Neuronal stem cell (in vitro differentiated cells): Measurements from ENCODE around the gene HSPB8.

Experiments used
- DNase-seq: peaks from one replicate; pipeline ENCODE4 v3.0.0-alpha.2; 2013; ENCODE audit warnings: low spot score
- H2AFZ ChIP-seq: one replicate; pipeline ENCODE4 v1.6.1; 2013; ENCODE audit warnings: mild to moderate bottlenecking, low read length, inconsistent platforms
- H2AK5ac ChIP-seq: 2 replicates; pipeline ENCODE4 v1.6.1; 2013; ENCODE audit warnings: low read depth, mild to moderate bottlenecking, inconsistent platforms, low read length, moderate library complexity, mixed read lengths
- H2BK120ac ChIP-seq: 2 replicates; pipeline ENCODE4 v1.6.1; 2013; ENCODE audit warnings: low read depth, mild to moderate bottlenecking, inconsistent platforms, low read length, moderate library complexity, mixed read lengths
- H2BK12ac ChIP-seq: one replicate; pipeline ENCODE4 v1.6.1; 2013; ENCODE audit warnings: low read length, inconsistent platforms
- H2BK15ac ChIP-seq: 2 replicates; pipeline ENCODE4 v1.6.1; 2013; ENCODE audit warnings: mild to moderate bottlenecking, low read length, inconsistent platforms, mixed read lengths
- H2BK5ac ChIP-seq: one replicate; pipeline ENCODE4 v1.6.1; 2013; ENCODE audit warnings: inconsistent platforms, mild to moderate bottlenecking, low read length, moderate library complexity
- H3K14ac ChIP-seq: one replicate; pipeline ENCODE4 v1.6.1; 2013; ENCODE audit warnings: low read length, inconsistent platforms
- H3K18ac ChIP-seq: 2 replicates; pipeline ENCODE4 v1.6.1; 2013; ENCODE audit warnings: low read length, inconsistent platforms
- H3K23ac ChIP-seq: 2 replicates; pipeline ENCODE4 v1.6.1; 2013; ENCODE audit warnings: low read depth, mild to moderate bottlenecking, mixed read lengths, low read length, inconsistent platforms; ENCODE audit not compliant: poor library complexity
- H3K27ac ChIP-seq: replicated peaks from 3 replicates; pipeline ENCODE4 v1.5.1; 2013; ENCODE audit warnings: low read length, inconsistent platforms
- H3K27me3 ChIP-seq, 3 experiments: 2 replicates each; pipeline ENCODE4 v1.6.1; 2013; ENCODE audit warnings: low read length in 3 of 3, mild to moderate bottlenecking in 2 of 3, inconsistent platforms in 1 of 3, low read depth in 1 of 3, mixed read lengths in 1 of 3, moderate library complexity in 1 of 3; ENCODE audit not compliant: control insufficient read depth in 3 of 3, insufficient read depth in 3 of 3
- H3K36me3 ChIP-seq, 2 donors: replicated peaks in 1 of 2; 2 replicates each; pipeline ENCODE4 v1.6.1; 2013; ENCODE audit warnings: low read length in 2 of 2; ENCODE audit not compliant: control insufficient read depth in 2 of 2, insufficient read depth in 2 of 2
- H3K4ac ChIP-seq: 2 replicates; pipeline ENCODE4 v1.6.1; 2013; ENCODE audit warnings: inconsistent platforms, mild to moderate bottlenecking, low read length, moderate library complexity
- H3K4me1 ChIP-seq, 2 donors: 1 replicate in 1 of 2; 2 replicates in 1 of 2; pipeline ENCODE4 v1.6.1; 2013; ENCODE audit warnings: low read length in 2 of 2, low read depth in 1 of 2; ENCODE audit not compliant: control insufficient read depth in 2 of 2, insufficient read depth in 1 of 2
- H3K4me2 ChIP-seq: one replicate; pipeline ENCODE4 v1.6.1; 2013; ENCODE audit warnings: mild to moderate bottlenecking, low read length, inconsistent platforms; ENCODE audit not compliant: insufficient read depth, poor library complexity, severe bottlenecking
- H3K4me3 ChIP-seq, 2 donors: 2 replicates each; pipeline ENCODE4 v1.5.1; 2013; ENCODE audit warnings: low read length in 2 of 2, mild to moderate bottlenecking in 2 of 2, inconsistent platforms in 1 of 2, moderate library complexity in 1 of 2
- H3K79me1 ChIP-seq: one replicate; pipeline ENCODE4 v1.6.1; 2013; ENCODE audit warnings: low read depth, mild to moderate bottlenecking, inconsistent platforms, low read length, moderate library complexity
- H3K9ac ChIP-seq: one replicate; pipeline ENCODE4 v1.6.1; 2013; ENCODE audit warnings: mild to moderate bottlenecking, low read depth, low read length, inconsistent platforms; ENCODE audit not compliant: poor library complexity
- H3K9me3 ChIP-seq, 2 donors: replicated peaks in 1 of 2; 2 replicates each; pipeline versions ENCODE3 to v1.6.1; 2013; ENCODE audit warnings: low read length in 2 of 2, mild to moderate bottlenecking in 2 of 2, inconsistent platforms in 1 of 2, low read depth in 1 of 2, mixed read lengths in 1 of 2, moderate library complexity in 1 of 2; ENCODE audit not compliant: control insufficient read depth in 2 of 2, insufficient read depth in 1 of 2
- H4K8ac ChIP-seq: one replicate; pipeline ENCODE4 v1.6.1; 2013; ENCODE audit warnings: low read depth, mild to moderate bottlenecking, inconsistent platforms, low read length, moderate library complexity
- H4K91ac ChIP-seq: one replicate; pipeline ENCODE4 v1.6.1; 2013; ENCODE audit warnings: low read length, low read depth, mild to moderate bottlenecking, inconsistent platforms; ENCODE audit not compliant: poor library complexity
- WGBS, 2 donors: extraction: QIAGEN DNeasy Blood & Tissue Kit; methylation state at CpG; one replicate each; pipeline ENCODE4 v1.1.7; 2013; ENCODE audit warnings: missing lambda C conversion rate in 2 of 2, mixed read lengths in 1 of 2; ENCODE audit not compliant: insufficient read length in 2 of 2, insufficient replicate concordance in 1 of 2; ENCODE audit errors: extremely low coverage in 2 of 2; 5-methylcytosine and 5-hydroxymethylcytosine counted together

HSPB8 gene

GRCh38 chr12:119183942-119184695 is 5.4 kb downstream of the HSPB8 start:
- Histone ChIP-seq H2AFZ (no peak overlapping the region), H2BK15ac (no peak overlapping the region), H3K36me3 (no peaks in the 10 kb centered on the region), H3K27me3 (peaks cover 0 to 3% (median under 1%) of the 10 kb centered on the region in 3 experiments), H3K9ac (no peak overlapping the region), H2AK5ac (no peak overlapping the region), H3K9me3 (no peaks in the 10 kb centered on the region), H3K18ac (peak overlapping the region; percentile 83), H3K27ac (no peak overlapping the region), H4K91ac (no peak overlapping the region), H3K4me2 (no peak overlapping the region), H2BK12ac (no peak overlapping the region), H3K14ac (no peak overlapping the region), H2BK120ac (no peak overlapping the region), H2BK5ac (no peak overlapping the region), H3K4me3 (no peak overlapping the region), H3K79me1 (no peaks in the 10 kb centered on the region), H3K4me1 (peaks cover 0 to 10% of the 10 kb centered on the region in 2 donors), H3K23ac (no peak overlapping the region), H3K4ac (no peak overlapping the region), H4K8ac (no peak overlapping the region)
- no peak for DNase-seq
- WGBS, 2 donors = no CpG with 5 or more reads among the region's 9 CpGs

DNA sequence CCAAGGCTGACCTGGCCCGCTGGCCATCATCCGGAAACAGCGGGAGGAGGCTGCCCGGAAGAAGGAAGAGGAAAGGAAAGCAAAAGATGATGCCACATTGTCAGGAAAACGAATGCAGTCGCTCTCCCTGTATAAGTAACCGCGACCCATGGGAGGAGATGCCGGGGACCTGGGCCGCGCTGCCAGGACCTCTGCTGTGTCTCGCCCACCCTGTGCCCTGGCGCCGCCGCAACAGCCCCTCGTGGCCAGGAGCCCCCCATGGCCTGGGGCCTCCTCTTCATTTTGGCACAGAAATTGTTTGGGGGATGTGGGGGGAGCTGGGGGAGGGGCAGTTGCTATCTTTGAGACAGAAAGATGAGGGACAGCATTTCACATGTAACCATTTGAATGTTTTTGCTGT is 16.5 kb downstream of the HSPB8 start:
- H3K4me2 ChIP-seq = no peak overlapping the region
- no CpG with 5 or more reads among the region's 16 CpGs for WGBS, 2 donors
- no peak overlapping the region for H4K91ac ChIP-seq
- H3K4ac ChIP-seq = no peak overlapping the region
- H3K9me3 ChIP-seq = no peaks in the 10 kb centered on the region
- no peak overlapping the region for H2BK120ac ChIP-seq
- no peak overlapping the region for H3K23ac ChIP-seq
- no peaks in the 10 kb centered on the region for H3K36me3 ChIP-seq
- H4K8ac ChIP-seq = no peak overlapping the region
- H3K27me3 ChIP-seq = no peaks in the 10 kb centered on the region
- no peak overlapping the region for H2BK5ac ChIP-seq
- H3K4me3 ChIP-seq = no peak overlapping the region
- H3K9ac ChIP-seq = no peak overlapping the region
- no peak overlapping the region for H2AK5ac ChIP-seq
- no peak overlapping the region for H2BK12ac ChIP-seq
- DNase-seq = no peak
- H3K4me1 ChIP-seq = peaks cover 0 to 6% of the 10 kb centered on the region in 2 donors
- no peaks in the 10 kb centered on the region for H3K79me1 ChIP-seq
- no peak overlapping the region for H3K18ac ChIP-seq
- H2BK15ac ChIP-seq = no peak overlapping the region
- H3K14ac ChIP-seq = no peak overlapping the region
- no peak overlapping the region for H2AFZ ChIP-seq
- H3K27ac ChIP-seq = no peak overlapping the region

- no peak overlapping the region for H2BK15ac ChIP-seq
- H2BK120ac ChIP-seq = no peak overlapping the region
- H3K4ac ChIP-seq = no peak overlapping the region
- no peak overlapping the region for H2BK12ac ChIP-seq
- H3K14ac ChIP-seq = no peak overlapping the region
- no peaks in the 10 kb centered on the region for H3K9me3 ChIP-seq
- no peak overlapping the region for H3K4me2 ChIP-seq
- DNase-seq = no peak
- H3K27me3 ChIP-seq = no peaks in the 10 kb centered on the region
- no peak overlapping the region for H4K8ac ChIP-seq
- H2BK5ac ChIP-seq = no peak overlapping the region
- no peak overlapping the region for H2AFZ ChIP-seq
- no peak overlapping the region for H2AK5ac ChIP-seq
- no peak overlapping the region for H3K4me3 ChIP-seq
- H3K27ac ChIP-seq = no peak overlapping the region
- no peak overlapping the region for H3K18ac ChIP-seq
- peaks cover 0 to 12% of the 10 kb centered on the region in 2 donors for H3K4me1 ChIP-seq
- no peak overlapping the region for H3K9ac ChIP-seq
- no CpG with 5 or more reads among the region's 2 CpGs for WGBS, 2 donors
- H3K79me1 ChIP-seq = no peaks in the 10 kb centered on the region
- H3K36me3 ChIP-seq = no peaks in the 10 kb centered on the region
- H4K91ac ChIP-seq = no peak overlapping the region
- H3K23ac ChIP-seq = no peak overlapping the region
Measured at GRCh38 chr12:119198440-119198839, 19.7 kb downstream of the HSPB8 start.

DNA sequence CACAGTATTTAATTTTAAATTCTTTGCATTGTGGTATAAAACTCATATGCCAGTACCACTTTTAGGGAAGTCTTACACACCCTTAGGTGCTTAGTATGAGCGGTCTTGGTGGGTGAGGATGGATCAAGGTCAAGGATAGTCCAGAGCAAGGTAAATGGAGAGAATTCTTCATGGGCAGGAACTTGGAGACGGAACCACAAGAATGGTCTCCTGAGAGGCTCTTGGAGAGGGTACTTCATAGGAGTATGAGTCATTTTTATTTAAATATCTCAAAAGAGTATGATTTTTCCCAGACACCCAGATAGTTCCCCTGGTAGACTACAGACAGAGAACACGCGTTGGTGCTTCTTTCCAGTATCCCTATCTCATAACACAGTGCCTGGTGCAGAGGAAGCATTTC is 21.9 kb downstream of the HSPB8 start:
- no CpG with 5 or more reads among the region's 4 CpGs for WGBS, 2 donors

More for the DNA sequence above, 21.9 kb downstream of the HSPB8 start:
- Histone ChIP-seq H4K8ac (no peak overlapping the region), H3K4me2 (no peak overlapping the region), H2AFZ (no peak overlapping the region), H3K9ac (no peak overlapping the region), H4K91ac (no peak overlapping the region), H3K23ac (no peak overlapping the region), H2BK120ac (no peak overlapping the region), H3K36me3 (no peaks in the 10 kb centered on the region), H2AK5ac (no peak overlapping the region), H3K4me3 (no peak overlapping the region), H3K79me1 (no peaks in the 10 kb centered on the region), H3K9me3 (no peaks in the 10 kb centered on the region), H3K27ac (no peak overlapping the region), H3K14ac (no peak overlapping the region), H3K18ac (no peak overlapping the region), H2BK12ac (no peak overlapping the region), H3K4ac (no peak overlapping the region), H2BK5ac (no peak overlapping the region), H3K27me3 (no peaks in the 10 kb centered on the region), H3K4me1 (peaks cover 0 to 15% of the 10 kb centered on the region in 2 donors), H2BK15ac (no peak overlapping the region)
- DNase-seq = no peak
